DMS53 treated with DMSO at 0.1 percent for 48 hours (cell line): ENCODE results near the gene MRPS2.
"Not testable (repeated sequence)": the region's sequence is repeated elsewhere in the genome, so short reads cannot be mapped to it uniquely, and the experiment has no call there.

ENCODE experiments used
- DNase-seq: peaks from one replicate; lab custom pipeline; 2025; ENCODE audit not compliant: unreplicated experiment; lab: John Stamatoyannopoulos, UW

The MRPS2 gene

DNA sequence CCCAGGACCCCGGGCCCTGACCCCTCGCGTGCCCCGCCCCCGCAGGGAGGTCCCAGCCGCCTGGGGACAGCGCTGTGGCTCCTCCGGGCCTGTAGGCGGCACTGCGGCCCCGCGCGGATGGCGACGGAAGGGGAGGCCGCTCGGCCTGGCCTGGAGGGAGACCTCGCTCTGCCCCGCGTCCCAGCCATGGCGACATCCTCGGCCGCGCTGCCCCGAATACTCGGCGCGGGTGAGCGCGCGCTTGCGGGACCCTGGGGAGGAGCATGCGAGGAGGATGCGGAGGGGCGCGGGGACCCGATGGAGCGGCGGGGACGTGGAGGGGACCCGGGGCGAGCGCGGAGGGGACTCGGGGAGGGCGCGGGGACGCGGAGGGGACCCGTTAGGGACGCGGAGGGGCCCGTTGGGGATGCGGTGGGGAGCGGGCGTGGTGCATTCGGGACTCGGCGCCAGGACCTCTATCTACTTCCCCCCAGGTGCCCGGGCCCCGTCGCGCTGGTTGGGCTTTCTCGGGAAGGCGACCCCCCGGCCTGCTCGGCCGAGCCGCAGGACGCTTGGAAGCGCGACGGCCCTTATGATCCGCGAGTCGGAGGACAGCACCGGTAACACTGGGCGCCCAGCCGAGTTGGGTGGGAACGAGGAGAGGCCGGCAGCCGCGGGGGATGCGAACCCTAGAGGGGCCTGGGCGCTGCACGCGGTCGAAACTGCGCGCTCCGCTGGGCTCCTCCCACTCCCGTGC is at the start of gene MRPS2:
TSS of gene MRPS2 (plus strand) at position 158 of the 736 bp plus-strand sequence. CDS start at position 187, 29 bp downstream.
- peak; percentile 64 for DNase-seq

DNA sequence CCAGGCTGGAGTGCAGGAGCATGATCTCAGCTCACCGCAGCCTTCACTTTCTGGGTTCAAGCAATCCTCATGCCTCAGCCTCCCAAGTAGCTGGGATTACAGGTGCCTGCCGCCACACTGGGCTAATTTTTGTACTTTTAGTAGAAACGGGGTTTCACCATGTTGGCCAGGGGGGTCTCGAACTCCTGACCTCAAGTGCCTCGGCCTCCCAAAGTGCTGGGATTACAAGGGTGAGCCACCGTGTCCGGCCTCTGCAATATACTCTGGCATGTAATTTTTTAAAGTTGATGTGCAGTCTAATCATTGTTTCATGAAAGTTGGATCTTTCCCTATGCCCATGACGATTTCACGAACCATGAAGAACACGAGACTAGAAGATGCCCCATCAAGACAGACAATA is 49.5 kb upstream of the MRPS2 start:
- DNase-seq, result no peak

DNA sequence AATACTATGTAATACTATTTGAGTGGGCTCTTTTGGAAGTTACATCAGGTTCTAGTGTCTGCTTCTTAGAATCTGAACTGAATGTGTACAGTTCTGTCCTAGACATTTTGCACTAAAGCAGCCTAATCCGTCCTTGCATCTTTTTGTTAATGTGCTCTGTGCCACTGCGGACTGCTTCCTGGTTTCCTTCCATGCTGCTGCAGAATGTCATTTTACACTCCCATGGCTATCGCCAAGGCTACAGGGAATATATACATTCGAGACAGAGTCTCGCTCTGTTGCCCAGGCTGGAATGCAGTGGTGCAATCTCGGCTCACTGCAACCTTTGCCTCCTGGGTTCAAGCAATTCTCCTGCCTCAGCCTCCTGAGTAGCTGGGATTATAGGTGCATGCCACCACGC is 48.6 kb upstream of the MRPS2 start:
- not testable (repeated sequence) for DNase-seq

DNA sequence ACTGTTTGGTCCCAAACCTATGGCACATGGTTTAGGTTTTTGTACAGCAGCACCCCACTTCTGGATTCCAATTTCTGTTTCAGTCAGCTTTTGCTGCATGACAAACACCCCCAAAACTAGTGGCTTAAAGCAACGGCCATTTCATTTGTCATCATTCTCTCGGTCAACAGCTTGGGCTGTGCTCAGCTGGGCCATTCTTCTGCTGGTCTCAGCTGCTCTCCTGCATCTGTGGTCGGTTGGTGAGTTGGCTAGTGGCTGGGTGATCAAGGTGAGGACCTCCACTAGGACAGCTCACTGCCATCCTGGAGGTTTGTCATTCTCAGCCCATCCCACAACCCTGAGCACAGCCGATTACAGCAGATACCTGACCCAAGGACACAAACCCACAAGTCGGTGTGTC is 45.7 kb upstream of the MRPS2 start:
- no peak for DNase-seq

DNA sequence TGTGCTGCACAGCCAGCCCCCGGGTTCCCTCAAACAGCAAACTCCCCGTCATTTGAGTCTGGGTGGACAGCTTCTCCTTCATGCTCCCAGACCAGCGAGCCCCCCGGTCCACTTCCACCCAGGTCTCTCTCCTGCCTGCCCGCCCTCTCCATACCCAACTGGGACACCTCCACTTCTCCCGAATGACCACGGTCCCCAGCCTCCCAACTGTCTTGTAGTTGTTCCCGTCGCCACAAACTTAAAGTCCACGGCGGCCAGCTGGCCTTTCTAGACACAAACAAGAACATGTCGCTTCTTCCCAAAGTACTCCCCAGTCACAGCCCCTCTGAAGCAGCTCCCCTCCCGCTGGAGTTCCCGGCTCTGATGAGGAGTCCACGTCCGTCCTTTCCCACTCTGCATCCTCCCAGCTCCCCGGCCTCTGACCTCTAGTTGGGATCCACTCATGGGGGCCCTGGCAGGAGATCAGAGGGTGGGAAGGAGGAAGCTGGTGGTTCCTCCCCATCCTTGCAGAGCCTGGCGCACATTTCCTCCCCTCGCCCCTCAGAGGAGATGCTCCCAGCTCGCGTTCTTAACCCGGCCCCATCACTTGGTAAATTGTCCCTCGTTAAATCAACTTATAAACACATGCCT is 45.0 kb upstream of the MRPS2 start:
- DNase-seq, result no peak

DNA sequence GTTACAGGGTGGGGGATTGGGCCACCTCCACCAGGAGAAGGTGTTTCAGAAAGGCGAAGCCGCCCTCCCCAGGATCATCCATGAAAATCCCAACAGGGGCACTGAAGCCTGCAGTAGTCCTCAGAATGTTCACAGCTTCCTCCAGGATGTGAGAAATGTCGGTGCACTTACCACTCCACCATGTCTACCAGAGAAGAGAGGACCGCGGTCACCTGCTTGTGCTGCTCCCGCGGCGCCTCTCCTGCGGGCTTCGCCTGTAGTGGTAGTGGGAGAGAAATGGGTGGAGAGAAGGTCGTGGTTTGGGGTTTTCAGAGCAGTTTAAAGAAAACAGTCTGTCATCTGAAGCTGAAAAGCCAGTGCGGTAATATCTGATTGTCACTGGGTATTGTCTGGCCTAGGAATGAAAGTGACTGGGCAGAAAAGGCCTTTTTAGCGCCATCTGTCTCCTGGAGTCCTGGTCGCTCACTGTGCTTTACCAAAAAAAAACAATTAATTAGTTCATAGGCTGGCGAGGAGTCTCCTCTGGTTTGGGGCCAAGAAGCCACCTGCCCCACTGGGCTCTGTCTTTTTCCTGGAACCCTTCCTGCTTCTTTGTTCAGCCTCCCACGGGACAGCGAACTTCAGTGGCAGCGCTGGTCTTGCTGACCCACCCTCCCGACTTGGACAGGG is 43.9 kb upstream of the MRPS2 start:
- DNase-seq, result no peak

DNA sequence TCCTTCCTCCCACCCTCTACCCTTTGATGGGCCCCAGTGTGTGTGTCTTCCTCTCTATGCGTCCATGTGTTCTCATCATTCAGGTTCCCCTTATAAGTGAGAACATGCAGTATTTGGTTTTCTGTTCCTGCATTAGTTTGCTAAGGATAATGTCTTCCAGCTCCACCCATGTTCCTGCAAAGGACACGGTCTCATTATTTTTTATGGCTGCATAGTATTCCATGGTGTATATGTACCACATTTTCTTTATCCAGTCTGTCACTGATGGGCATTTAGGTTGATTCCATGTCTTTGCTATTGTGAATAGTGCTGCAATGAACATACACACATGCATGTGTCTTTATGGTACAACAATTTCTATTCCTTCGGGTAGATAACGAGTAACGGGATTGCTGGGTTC is 42.0 kb upstream of the MRPS2 start:
- not testable (repeated sequence) for DNase-seq

DNA sequence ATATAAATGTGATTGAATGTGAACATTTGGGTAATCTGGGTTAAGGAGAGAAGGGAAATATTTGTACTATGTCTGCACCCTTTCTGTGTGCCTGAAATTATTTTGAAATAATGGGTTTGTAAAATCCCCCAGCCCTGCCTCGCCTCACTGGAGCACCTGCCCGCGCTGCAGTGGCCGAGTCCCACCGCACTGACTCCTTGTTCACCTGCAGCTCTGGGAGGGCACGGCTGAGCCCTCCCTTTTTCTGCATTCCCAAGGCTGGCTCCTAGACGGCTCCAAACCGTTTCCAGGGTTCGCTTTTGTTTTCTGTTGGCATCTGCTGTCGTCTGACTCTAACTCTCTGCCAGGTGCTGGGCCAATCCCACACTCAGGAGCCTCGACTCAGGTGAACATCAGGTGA is 38.5 kb upstream of the MRPS2 start:
- no peak for DNase-seq

DNA sequence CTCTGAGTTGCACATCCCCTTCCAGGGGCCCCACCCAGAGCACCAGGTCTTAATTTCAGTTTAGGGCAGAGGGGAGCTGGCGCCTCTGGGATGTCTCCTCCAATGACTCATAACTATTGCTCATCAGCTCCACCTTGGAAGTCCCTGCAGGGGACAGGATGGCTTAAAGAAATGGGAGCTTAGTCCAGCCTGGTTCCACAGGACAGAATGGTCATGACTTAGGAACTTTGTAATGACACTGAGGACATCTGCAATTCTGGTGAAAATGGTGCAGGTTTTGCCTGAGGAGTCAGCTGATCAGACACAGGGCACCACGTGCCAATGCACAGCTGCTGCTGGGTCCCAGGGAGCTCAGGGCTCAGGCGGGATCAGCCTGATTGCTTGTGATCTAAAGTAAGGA is 37.3 kb upstream of the MRPS2 start:
- no peak for DNase-seq

DNA sequence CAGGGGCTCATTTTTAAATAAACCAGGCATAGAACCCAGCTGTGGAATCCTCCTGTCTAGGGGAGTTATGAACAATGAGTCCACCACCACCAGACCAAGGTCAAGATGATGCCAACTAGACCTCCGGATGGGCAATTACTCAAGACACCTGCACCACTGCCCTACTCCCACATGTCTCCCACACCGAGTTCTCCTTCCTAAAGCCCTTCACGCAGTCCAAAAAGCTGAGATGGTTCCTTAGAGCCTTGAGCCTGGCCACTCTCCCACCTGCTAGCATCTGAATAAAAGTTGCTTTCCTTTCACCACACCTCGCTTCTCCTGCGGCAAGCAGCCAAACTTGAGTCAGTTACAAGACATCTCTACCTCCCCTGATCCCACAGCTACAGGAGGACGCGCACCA is 36.3 kb upstream of the MRPS2 start:
- DNase-seq, result no peak

DNA sequence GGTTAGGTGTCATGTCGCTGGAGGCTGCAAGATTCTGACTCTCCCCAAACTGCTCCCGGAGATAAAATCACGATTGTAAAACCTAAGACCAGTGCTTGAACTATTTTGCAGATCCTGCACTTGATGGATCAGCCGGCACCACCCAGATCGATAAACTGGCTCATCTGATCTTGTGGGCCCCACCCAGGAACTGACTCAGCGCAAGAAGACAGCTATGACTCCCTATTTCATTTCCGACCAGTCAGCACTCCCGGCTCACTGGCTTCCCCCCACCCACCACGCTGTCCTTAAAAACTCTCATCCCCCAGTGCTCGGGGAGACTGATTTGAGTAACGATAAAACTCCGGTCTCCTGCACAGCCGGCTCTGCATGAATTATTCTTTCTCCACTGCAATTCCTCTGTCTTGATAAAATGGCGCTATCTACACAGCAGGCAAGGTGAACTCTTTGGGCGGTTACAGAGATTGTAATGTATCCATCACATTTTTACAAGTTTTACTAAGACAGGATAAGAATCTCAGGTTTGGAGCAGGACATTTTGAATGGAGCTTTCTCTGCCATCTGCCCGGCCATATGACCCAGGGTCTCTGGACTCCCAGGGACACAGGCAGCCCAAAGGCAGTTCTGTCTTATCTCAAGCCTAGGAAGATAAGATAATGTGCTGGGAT is 31.5 kb upstream of the MRPS2 start:
- no peak for DNase-seq

DNA sequence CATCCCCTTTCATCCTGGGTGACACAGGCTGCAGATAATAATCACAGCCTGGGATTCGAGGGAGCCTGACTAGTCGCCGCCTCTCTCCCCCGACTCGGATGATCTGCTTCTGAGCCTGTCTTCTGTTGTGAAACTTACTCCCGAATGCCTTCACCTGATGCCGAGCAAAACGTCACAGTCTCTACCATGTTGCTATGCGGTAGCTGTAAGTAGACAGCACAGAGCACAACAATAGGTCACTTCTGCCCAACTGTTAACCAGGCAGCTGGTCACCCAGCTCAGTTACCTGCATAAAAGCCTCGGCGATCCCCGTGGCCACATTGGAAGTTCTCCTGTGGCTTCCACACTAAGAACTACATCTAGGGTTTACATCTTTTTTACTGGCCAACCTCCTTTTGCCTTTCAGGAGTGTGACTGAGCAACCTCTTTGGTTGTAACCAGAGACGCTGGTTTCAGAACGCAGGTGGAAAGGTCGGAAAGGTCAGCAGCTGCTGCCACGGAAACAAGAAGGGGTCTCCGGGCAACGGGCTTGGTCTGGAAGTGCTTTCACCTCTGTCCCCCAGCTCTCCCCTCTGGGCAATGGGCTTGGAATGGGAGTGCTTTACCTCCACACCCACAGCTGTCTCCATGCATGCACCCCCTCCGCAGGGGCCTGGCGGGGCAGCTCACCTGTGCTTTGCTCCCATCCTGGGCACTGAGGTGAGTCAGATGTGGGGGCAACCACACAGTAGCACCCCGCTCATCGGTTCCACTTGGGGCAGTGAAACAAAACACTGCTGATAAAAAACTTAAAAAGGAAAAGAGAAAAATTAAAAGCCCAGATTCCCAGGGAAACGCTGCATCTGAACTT is 28.5 kb upstream of the MRPS2 start:
- DNase-seq, result no peak

DNA sequence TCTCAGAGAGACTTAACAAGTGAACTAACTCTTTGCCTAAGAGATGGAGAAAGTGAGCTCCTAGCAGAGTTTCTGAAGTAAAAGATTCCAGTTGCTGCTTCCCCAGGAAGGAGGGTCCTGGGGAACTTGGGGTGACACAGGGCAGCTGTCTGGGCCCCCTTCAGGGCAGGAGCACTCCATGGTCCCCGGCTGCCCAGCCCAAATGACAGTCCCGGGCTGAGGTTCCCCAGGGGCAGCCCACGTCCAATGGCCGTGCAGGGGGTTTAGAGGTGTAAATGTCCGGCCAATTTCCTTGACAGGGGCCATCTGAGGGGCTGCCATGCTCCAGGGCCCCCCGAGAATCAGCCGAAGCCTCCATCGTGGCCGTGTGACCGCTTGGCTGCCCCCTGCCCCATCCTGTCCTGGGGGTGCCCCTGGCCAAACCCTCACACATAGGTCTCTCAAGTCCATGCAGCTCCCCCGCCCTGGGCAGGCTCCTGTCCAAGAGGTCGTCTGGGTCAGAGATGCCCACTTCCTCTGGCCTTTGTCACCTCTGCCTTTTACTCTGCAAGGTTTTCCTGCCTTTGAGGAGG is 26.4 kb upstream of the MRPS2 start:
- no peak for DNase-seq

DNA sequence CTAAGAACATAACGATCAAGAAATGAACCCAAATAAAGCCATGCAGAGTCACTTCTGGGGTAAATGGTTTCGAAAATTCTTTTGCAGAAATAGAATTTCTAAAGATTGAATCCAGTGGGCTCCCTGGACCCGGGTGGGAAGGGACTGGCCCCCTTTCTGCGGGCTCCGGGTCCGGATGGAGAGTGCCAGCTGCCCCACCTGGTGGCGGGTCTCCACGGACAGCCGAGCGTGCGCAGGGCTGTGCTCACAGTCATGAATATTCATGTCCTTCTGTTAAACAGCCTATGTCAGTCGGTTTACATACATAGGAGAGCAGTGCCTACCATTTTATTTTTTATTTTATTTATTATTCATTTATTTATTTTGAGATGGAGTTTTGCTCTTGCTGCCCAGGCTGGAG is 25.6 kb upstream of the MRPS2 start:
- DNase-seq, result no peak

DNA sequence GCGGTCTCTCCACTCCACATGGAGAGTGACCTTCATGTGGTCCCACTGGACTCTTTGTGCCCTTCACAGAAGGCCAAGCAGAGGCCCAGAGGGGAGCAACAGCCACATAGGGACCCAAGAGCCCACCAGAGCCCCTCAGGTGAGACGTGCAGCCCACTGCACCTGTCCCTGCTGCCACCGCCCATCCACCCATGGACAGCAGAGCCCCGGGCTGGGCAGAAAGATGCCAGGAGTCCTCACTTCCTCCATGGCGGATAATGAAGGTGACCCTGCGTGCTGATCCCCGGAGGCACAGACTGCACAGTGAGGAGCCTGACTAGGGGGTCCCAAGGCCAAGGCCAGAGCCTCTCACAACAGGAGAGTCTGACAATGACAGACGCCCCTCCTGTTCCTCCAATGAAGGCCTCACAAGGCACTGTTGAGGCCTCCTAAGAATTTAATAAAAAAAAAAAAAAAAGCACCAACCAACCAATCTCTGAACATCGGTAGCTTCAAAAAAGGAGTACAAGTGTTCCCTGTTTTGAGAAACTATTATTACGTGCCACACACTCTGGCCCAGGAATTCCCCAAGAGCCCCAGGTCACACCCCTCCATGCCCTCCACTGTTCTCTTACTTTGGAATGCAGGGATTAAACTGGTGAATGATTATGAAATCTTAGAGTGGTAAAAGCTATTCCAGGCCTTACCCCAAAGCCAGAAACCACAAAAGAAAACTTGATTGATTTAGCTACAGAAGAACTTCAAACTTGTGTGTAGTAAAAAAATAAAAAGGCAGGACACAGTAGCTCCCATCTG is 23.7 kb upstream of the MRPS2 start:
- DNase-seq, result no peak

DNA sequence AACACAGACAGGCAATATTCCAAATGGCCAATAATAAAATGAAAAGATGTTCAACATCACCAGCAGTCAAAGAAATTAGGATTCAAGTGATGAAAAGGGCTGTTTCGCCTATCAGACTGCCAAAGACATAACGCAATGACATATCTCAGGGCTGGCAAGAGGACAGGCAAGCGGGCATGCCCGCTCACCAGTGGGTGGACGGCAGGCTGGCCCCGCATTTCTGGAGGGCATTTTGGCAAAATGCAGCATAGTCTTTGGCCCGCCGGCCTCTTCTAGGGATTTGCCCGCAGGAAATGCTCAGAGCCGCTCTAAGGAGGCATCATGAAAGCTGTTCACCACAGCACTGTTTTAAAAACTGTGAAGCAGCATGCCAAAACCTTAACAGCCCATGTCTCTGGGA is 22.3 kb upstream of the MRPS2 start:
- no peak for DNase-seq

DNA sequence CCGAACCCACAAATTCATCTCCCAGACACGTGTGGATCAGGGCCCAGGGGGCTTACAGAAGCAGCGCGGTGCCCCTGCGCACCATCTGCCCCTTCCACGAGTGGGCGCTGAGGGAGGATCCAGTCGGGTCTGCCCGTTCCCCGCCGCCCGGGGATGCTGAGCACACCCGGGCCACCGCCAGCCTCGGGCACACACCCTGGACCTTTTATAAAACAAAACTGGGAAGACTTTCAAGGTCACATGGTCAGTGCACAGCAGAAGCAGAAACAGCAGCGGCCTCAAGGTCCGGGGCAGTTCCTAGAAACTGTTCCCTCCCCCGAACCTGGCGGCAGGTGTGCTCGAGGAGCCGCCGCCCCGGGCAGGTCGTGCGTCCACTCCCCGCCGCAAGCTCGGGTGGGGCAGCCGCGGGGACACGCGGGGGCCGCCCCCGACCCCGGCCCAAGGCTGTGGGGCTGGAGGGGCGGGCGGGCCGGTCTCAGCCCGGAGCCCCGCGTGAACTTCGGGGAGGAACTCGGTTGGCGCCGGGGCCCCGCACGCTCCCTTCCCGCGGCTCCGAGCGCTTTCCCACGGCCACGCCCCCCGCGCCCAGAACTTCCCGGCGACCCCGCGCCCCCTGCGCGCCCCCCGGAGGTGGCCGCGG is 21.5 kb upstream of the MRPS2 start:
- DNase-seq, result peak; percentile 45

DNA sequence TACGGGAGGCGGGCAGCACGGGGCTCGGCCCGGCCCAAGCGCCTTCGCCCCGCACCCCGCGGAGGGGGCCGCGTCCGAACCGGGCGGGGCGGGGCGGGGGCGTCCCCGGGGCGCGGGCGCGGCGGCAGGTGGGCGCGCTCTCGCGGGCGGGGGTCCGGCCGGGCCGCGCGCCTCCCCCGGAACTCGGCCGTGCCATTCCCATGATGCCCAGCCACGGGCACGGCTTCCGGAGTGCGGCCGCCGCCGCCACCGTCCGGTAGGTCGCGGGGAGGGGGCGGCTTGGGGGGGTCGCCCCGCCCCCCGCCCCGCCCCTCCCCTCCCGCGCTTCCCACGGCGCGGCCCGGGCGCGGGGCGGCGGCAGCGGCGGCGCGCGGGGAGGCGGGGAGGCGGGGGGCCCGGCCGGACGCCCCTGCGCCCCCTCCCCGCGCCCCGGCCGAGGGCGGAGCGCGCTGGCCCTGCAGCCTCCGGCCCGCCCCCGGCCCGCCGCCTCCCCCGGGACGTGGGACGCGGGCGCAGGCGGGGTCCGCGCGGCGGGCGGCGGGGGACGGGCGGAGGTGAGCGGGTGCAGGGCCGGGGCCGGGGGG is 20.9 kb upstream of the MRPS2 start, which contains the start of gene PPP1R26:
TSS of gene PPP1R26 (plus strand) at position 314 of the 584 bp plus-strand sequence. CDS start 4,729 bp downstream, outside the sequence.
- DNase-seq, result peak; percentile 10
